HG02678 (cell line): ENCODE measurements around the gene PRDM8.

ENCODE experiments used
- ATAC-seq: cut with Tn5 transposase; IDR thresholded peaks from one replicate; pipeline ENCODE4 v1.9.1; 2021; ENCODE audit warnings: mild to moderate bottlenecking, moderate library complexity; ENCODE audit not compliant: unreplicated experiment

PRDM8 gene

GRCh38 chr4:80183250-80184052 lies 13.9 kb upstream of the PRDM8 start:
- ATAC-seq: peak; percentile 28

- ATAC-seq: peak; percentile 86
Measured at GRCh38 chr4:80184053-80184824, 13.1 kb upstream of the PRDM8 start.

GRCh38 chr4:80184825-80185756 lies 12.2 kb upstream of the PRDM8 start:
- ATAC-seq: no peak

- no peak for ATAC-seq
Measured at GRCh38 chr4:80185787-80186548, 11.3 kb upstream of the PRDM8 start.

GRCh38 chr4:80186676-80187075 lies 10.6 kb upstream of the PRDM8 start:
- no peak for ATAC-seq

- no peak for ATAC-seq
Measured at GRCh38 chr4:80187677-80188076, 9.6 kb upstream of the PRDM8 start.

- ATAC-seq: no peak
Measured at GRCh38 chr4:80188457-80188800, 8.9 kb upstream of the PRDM8 start.

GRCh38 chr4:80188801-80189458 lies 8.4 kb upstream of the PRDM8 start:
- ATAC-seq: no peak

- no peak for ATAC-seq
Measured at GRCh38 chr4:80189581-80189955, 7.7 kb upstream of the PRDM8 start.

GRCh38 chr4:80189956-80190677 lies 7.2 kb upstream of the PRDM8 start:
- ATAC-seq: no peak

- ATAC-seq: no peak
Measured at GRCh38 chr4:80192252-80192866, 4.9 kb upstream of the PRDM8 start.

GRCh38 chr4:80192937-80193336 lies 4.4 kb upstream of the PRDM8 start:
- ATAC-seq: no peak

- no peak for ATAC-seq
Measured at GRCh38 chr4:80195441-80196140, 1.7 kb upstream of the PRDM8 start.

- ATAC-seq: no peak
Measured at GRCh38 chr4:80196259-80196921, 913 bp upstream of the PRDM8 start.

- no peak for ATAC-seq
Measured at GRCh38 chr4:80197601-80198440, 518 bp downstream of the PRDM8 start.

- ATAC-seq: no peak
Measured at GRCh38 chr4:80198441-80198837, 1.1 kb downstream of the PRDM8 start.

- ATAC-seq: no peak
Measured at GRCh38 chr4:80199004-80199560, 1.8 kb downstream of the PRDM8 start.
